GM12801 (cell line): Measurements from ENCODE around the gene DGUOK.

Source experiments
- CTCF ChIP-seq: IDR thresholded peaks from one replicate; pipeline ENCODE4 v1.5.1; 2011; ENCODE audit warnings: control low read depth; ENCODE audit not compliant: insufficient read length; ENCODE audit errors: extremely low read depth

DGUOK gene

GRCh38 chr2:73928963-73929347 is 2.3 kb downstream of the DGUOK start:
- no peak for TF ChIP-seq CTCF

DNA sequence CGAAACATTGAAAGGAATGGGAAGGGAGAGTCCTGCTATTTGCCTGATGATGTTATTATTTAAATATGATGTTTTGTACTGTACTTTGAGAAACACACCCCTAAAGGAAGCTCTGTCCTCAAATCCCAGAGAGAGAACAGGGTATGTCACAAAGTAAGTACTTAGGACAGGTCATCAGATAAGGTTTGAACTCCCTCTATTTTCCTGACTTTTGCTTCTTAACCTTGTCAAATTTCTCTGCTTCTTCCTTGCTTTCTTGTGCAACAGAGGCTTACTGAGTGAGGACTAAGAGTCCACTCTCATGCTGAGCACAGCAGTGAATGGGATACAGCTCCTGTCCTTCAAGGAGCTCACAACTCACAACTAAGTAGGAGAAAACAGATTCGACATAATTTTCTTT is 3.7 kb downstream of the DGUOK start:
- TF ChIP-seq CTCF, result no peak

DNA sequence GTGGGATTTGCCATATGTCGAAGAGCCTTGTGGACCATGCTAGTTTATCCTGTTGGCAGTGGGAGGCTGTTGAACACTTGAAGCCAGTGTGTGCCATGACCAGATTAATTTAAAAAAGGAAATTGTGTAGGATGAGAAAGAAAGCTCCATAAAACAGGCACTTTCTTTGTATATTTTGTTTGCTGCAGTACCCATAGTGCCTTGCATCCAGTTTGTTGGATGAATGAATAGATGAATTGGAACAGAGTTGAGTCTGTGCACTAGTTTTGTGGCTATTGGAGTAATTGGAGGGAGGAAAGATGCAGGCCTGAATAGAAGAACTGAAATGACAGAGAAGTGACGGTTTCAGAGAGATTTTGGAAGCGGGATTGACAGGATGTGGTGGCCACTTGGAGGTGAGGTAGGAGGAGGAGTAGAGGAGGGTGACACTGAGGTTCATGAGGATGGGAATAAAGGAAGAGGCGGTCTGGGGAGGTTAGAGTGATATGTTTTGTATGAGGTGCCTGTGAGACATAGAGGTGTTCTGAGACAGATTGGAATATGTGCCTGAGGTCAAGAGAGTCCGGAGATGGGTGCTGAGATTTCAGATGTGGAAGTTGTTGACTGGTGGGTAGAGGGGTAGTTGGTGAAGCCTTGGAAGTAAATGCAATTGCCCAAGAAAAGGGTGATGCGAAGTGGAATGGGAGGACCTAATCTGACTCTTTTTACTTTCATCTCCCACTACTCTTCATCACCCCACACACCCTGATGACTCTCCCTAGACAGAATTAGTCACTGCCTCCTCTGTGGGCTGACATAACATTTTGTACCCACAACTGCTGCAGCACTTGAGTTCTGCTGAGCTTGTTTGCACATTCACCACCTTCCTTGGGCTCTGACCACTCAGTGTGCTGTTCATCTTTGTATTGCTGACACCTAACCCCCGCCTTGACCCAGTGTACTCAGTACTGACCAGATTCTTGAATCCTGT is 5.1 kb downstream of the DGUOK start:
- TF ChIP-seq CTCF, result no peak

DNA sequence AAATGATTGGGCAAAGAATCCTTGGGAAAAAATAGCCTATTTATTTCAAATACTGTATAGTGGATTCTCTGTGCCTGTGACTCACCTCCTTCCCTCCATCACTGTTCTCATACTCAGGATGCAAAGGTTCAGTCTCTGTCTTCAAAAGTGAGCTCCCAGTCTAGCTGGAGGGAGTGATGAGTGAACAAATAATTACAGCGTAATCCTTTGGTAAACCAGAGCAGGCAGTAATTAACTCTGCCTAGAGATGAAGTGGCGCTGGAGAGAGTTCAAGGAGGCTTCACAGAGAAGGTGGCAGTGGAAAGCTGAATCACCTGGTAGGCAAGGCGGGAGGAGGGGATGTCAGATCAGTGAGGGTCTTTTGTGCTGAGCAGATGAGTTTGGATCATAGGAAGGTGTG is 6.5 kb downstream of the DGUOK start:
- no peak for TF ChIP-seq CTCF

GRCh38 chr2:73935641-73936040 is 9.0 kb downstream of the DGUOK start:
- TF ChIP-seq CTCF, result no peak

GRCh38 chr2:73937103-73937885 is 10.6 kb downstream of the DGUOK start:
- no peak for TF ChIP-seq CTCF

GRCh38 chr2:73937899-73938298 is 11.2 kb downstream of the DGUOK start:
- no peak for TF ChIP-seq CTCF
